ENCODE results near the gene KRT78. TPM values are rescaled to one million over a fixed set of nuclear protein-coding genes. Genes with fewer than 3 reads are reported as not detected.
"Not testable (repeated sequence)": the region's sequence is repeated elsewhere in the genome, so short reads cannot be mapped to it uniquely, and the experiment has no call there.

Gene KRT78
- total and polyA plus RNA-seq, 2 donors = not detected

- 91% methylated on average over 5 of the region's 5 CpGs for WGBS
- H3K27ac ChIP-seq (ENCODE audit: low read depth) = no peak overlapping the region
- no peaks in the 10 kb centered on the region for H3K36me3 ChIP-seq (ENCODE audit: insufficient read depth)
- H3K4me3 ChIP-seq (ENCODE audit: low read depth, low read length) = no peak overlapping the region
- H3K4me1 ChIP-seq (ENCODE audit: insufficient read depth) = no peaks in the 10 kb centered on the region
- no peak for DNase-seq (ENCODE audit: extremely low spot score)
Observed at GRCh38 chr12:52799505-52800211, 49.1 kb downstream of the KRT78 start.

GRCh38 chr12:52798671-52799504, 49.9 kb downstream of the KRT78 start:
- Histone ChIP-seq H3K4me1 (ENCODE audit: insufficient read depth) (no peaks in the 10 kb centered on the region), H3K4me3 (ENCODE audit: low read depth, low read length) (no peak overlapping the region), H3K36me3 (ENCODE audit: insufficient read depth) (no peaks in the 10 kb centered on the region), H3K27ac (ENCODE audit: low read depth) (no peak overlapping the region)
- 68% methylated on average over 7 of the region's 7 CpGs for WGBS
- no peak for DNase-seq (ENCODE audit: extremely low spot score)

GRCh38 chr12:52798003-52798670, 50.7 kb downstream of the KRT78 start:
- DNase-seq (ENCODE audit: extremely low spot score) = no peak
- no peaks in the 10 kb centered on the region for H3K36me3 ChIP-seq (ENCODE audit: insufficient read depth)
- WGBS = 95% methylated on average over 4 of the region's 4 CpGs
- no peaks in the 10 kb centered on the region for H3K4me1 ChIP-seq (ENCODE audit: insufficient read depth)
- H3K4me3 ChIP-seq (ENCODE audit: low read depth, low read length) = no peak overlapping the region
- H3K27ac ChIP-seq (ENCODE audit: low read depth) = no peak overlapping the region

GRCh38 chr12:52797529-52797894, 51.3 kb downstream of the KRT78 start:
- Histone ChIP-seq H3K27ac (ENCODE audit: low read depth) (no peak overlapping the region), H3K36me3 (ENCODE audit: insufficient read depth) (no peaks in the 10 kb centered on the region), H3K4me3 (ENCODE audit: low read depth, low read length) (no peak overlapping the region), H3K4me1 (ENCODE audit: insufficient read depth) (no peaks in the 10 kb centered on the region)
- no peak for DNase-seq (ENCODE audit: extremely low spot score)

- no peak overlapping the region for H3K4me3 ChIP-seq (ENCODE audit: low read depth, low read length)
- H3K4me1 ChIP-seq (ENCODE audit: insufficient read depth) = no peaks in the 10 kb centered on the region
- no peaks in the 10 kb centered on the region for H3K36me3 ChIP-seq (ENCODE audit: insufficient read depth)
- H3K27ac ChIP-seq (ENCODE audit: low read depth) = no peak overlapping the region
- no peak for DNase-seq (ENCODE audit: extremely low spot score)
- WGBS = 72% methylated on average over 3 of the region's 3 CpGs
Observed at GRCh38 chr12:52796839-52797528, 51.8 kb downstream of the KRT78 start.

DNA sequence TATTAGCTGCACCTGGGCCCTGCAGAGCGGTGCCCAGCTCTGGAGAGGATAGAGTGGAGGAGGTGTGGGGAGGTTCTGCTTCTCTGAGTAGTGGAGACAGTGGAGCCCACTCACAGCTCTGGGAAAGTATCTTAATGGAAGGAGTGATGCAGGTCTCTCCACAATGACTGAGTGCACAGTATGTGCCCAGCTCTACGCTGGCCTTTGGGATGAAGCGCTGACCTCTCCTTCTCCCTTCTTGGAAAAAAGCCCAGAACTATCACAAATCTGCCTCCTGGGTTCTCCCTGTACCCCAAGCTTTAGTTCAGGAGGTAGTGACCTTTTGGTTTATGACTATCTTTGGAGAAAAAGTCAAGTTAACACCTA, 52.4 kb downstream of the KRT78 start:
- Histone ChIP-seq H3K36me3 (ENCODE audit: insufficient read depth) (no peaks in the 10 kb centered on the region), H3K4me3 (ENCODE audit: low read depth, low read length) (no peak overlapping the region), H3K4me1 (ENCODE audit: insufficient read depth) (no peaks in the 10 kb centered on the region), H3K27ac (ENCODE audit: low read depth) (no peak overlapping the region)
- WGBS = 99% methylated on average over 3 of the region's 3 CpGs
- DNase-seq (ENCODE audit: extremely low spot score) = no peak

- H3K4me1 ChIP-seq (ENCODE audit: insufficient read depth) = no peaks in the 10 kb centered on the region
- DNase-seq (ENCODE audit: extremely low spot score) = no peak
- no peak within 1 kb of the TSS for H3K27ac ChIP-seq (ENCODE audit: low read depth)
- no peaks in the 10 kb centered on the region for H3K36me3 ChIP-seq (ENCODE audit: insufficient read depth)
- H3K4me3 ChIP-seq (ENCODE audit: low read depth, low read length) = no peak within 1 kb of the TSS
- WGBS = 93% methylated on average over 17 of the region's 17 CpGs
Observed at GRCh38 chr12:52795694-52796428, 52.9 kb downstream of the KRT78 start, which contains the start of gene KRT3. KRT3 (minus strand) TSS chr12:52796117; CDS start chr12:52796042, 75 bp downstream.

DNA sequence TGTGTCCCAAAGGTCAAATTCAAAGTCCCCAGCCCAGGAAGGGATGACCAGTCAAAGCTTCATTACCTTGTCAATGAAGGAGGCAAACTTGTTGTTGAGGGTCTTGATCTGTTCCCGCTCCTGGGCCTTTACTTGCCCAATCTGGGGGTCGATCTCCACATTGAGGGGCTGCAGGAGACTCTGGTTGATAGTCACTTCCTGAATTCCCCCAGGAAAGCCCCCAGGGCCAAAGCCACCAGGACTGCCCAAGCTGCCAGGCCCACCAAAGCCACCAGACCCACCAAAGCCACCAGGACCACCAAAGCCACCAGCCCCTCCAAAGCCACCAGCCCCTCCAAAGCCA, 53.5 kb downstream of the KRT78 start:
- WGBS = 99% methylated on average over 2 of the region's 2 CpGs
- H3K36me3 ChIP-seq (ENCODE audit: insufficient read depth); H3K4me3 ChIP-seq (ENCODE audit: low read depth, low read length); H3K4me1 ChIP-seq (ENCODE audit: insufficient read depth); H3K27ac ChIP-seq (ENCODE audit: low read depth); DNase-seq (ENCODE audit: extremely low spot score): not testable (repeated sequence)

GRCh38 chr12:52794479-52795331, 54.1 kb downstream of the KRT78 start:
- no peaks in the 10 kb centered on the region for H3K36me3 ChIP-seq (ENCODE audit: insufficient read depth)
- H3K4me1 ChIP-seq (ENCODE audit: insufficient read depth) = no peaks in the 10 kb centered on the region
- no peak overlapping the region for H3K4me3 ChIP-seq (ENCODE audit: low read depth, low read length)
- H3K27ac ChIP-seq (ENCODE audit: low read depth) = no peak overlapping the region
- WGBS = 92% methylated on average over 5 of the region's 5 CpGs
- no peak for DNase-seq (ENCODE audit: extremely low spot score)

DNA sequence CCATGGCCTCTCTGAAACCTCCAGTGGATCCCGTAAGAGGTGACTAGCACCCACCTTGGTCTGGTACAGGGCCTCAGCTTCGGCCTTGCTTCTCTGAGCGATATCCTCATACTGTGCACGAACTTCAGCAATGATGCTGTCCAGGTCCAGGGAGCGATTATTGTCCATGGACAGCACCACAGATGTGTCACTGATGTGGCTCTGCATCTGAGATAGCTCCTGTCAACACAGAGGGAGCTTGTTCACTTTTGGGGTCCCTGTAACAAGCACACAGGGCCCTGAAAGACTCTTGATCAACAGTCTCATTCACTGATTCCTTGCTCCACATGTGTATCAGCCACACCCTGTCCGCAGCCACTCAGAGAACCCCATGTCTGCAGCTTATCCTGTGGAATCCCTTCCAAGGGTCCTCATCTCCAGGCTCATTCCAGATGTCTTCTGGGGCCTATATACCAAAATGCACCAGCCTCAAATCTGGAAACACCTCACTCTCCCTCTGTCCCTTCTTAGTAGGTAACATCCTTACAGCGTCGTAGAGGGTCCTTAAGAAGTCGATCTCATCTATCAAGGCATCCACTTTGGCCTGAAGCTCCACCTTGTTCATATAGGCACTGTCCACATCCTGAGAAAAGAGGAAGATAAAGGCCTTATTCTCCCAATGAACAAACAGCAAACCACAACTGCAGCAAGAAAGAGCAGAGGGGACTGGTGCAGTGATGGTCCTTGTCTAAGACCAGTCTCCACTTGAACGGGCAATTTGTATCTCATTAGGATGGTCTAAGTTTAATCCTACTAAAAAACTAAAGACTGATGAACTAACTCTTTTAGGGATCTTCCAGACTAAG, 56.4 kb downstream of the KRT78 start:
- no peak overlapping the region for H3K27ac ChIP-seq (ENCODE audit: low read depth)
- no peak for DNase-seq (ENCODE audit: extremely low spot score)
- WGBS = 94% methylated on average over 10 of the region's 10 CpGs
- no peaks in the 10 kb centered on the region for H3K36me3 ChIP-seq (ENCODE audit: insufficient read depth)
- no peak overlapping the region for H3K4me3 ChIP-seq (ENCODE audit: low read depth, low read length)
- H3K4me1 ChIP-seq (ENCODE audit: insufficient read depth) = no peaks in the 10 kb centered on the region

GRCh38 chr12:52791271-52792184, 57.3 kb downstream of the KRT78 start:
- 91% methylated on average over 12 of the region's 12 CpGs for WGBS
- Histone ChIP-seq H3K4me3 (ENCODE audit: low read depth, low read length) (no peak overlapping the region), H3K27ac (ENCODE audit: low read depth) (no peak overlapping the region), H3K4me1 (ENCODE audit: insufficient read depth) (no peaks in the 10 kb centered on the region), H3K36me3 (ENCODE audit: insufficient read depth) (no peaks in the 10 kb centered on the region)
- DNase-seq (ENCODE audit: extremely low spot score) = no peak
